Neural progenitor cell (in vitro differentiated cells): ENCODE measurements around the gene KCTD3. TPM values are rescaled to one million over a fixed set of nuclear protein-coding genes. Genes with fewer than 3 reads are reported as not detected.

Experiments
- DNase-seq: peaks from one replicate; pipeline ENCODE4 v3.0.0-alpha.2; 2016; ENCODE audit warnings: low spot score
- H2AFZ ChIP-seq: fragments of 200-600 bp; sonication (generic); replicated peaks from 2 replicates; pipeline ENCODE4 v1.6.1; 2016; ENCODE audit warnings: antibody characterized with exemption
- H3F3A ChIP-seq: fragments of 200-600 bp; sonication (generic); 2 replicates; pipeline ENCODE4 v1.6.1; 2016; ENCODE audit warnings: antibody characterized with exemption, low read depth
- H3K27ac ChIP-seq: fragments of 200-600 bp; sonication (generic); 2 replicates; pipeline ENCODE4 v1.5.1; 2016; ENCODE audit warnings: mild to moderate bottlenecking
- H3K27me3 ChIP-seq: fragments of 200-600 bp; sonication (generic); 2 replicates; pipeline ENCODE4 v1.6.1; 2016; ENCODE audit warnings: mild to moderate bottlenecking, moderate library complexity
- H3K36me3 ChIP-seq: fragments of 200-600 bp; sonication (generic); 2 replicates; pipeline ENCODE4 v1.5.1; 2016
- H3K4me1 ChIP-seq: fragments of 200-600 bp; sonication (generic); 2 replicates; pipeline ENCODE4 v1.6.1; 2016; ENCODE audit warnings: mixed run types
- H3K4me2 ChIP-seq: fragments of 200-600 bp; sonication (generic); 2 replicates; pipeline ENCODE4 v1.6.1; 2016
- H3K4me3 ChIP-seq: fragments of 200-600 bp; sonication (generic); 2 replicates; pipeline ENCODE4 v1.5.1; 2016
- H3K79me2 ChIP-seq: fragments of 200-600 bp; sonication (generic); 2 replicates; pipeline ENCODE4 v1.6.1; 2016; ENCODE audit warnings: low read depth
- H3K9ac ChIP-seq: fragments of 200-600 bp; sonication (generic); 2 replicates; pipeline ENCODE4 v1.6.1; 2016
- H3K9me3 ChIP-seq: fragments of 200-600 bp; sonication (generic); 2 replicates; pipeline ENCODE4 v1.5.1; 2016; ENCODE audit warnings: low read depth
- H4K20me1 ChIP-seq: fragments of 200-600 bp; sonication (generic); 2 replicates; pipeline ENCODE4 v1.6.1; 2016; ENCODE audit warnings: low read depth
- H3K27ac Mint-ChIP-seq: 3 replicates; pipeline ENCODE4 v1.8.0; 2021; ENCODE audit warnings: mixed read lengths
- H3K27me3 Mint-ChIP-seq: 2 replicates; pipeline ENCODE4 v1.8.0; 2022; ENCODE audit warnings: low read depth, mild to moderate bottlenecking, inconsistent platforms, moderate library complexity, mixed read lengths; ENCODE audit not compliant: insufficient read depth
- H3K36me3 Mint-ChIP-seq: 3 replicates; pipeline ENCODE4 v1.8.0; 2021; ENCODE audit warnings: mixed read lengths
- H3K4me1 Mint-ChIP-seq: 3 replicates; pipeline ENCODE4 v1.8.0; 2021; ENCODE audit warnings: mixed read lengths
- H3K4me3 Mint-ChIP-seq: 3 replicates; pipeline ENCODE4 v1.8.0; 2021; ENCODE audit warnings: mild to moderate bottlenecking, moderate library complexity, mixed read lengths
- H3K9me3 Mint-ChIP-seq: 3 replicates; pipeline ENCODE4 v1.8.0; 2020; ENCODE audit warnings: mixed read lengths
- CTCF ChIP-seq: fragments of 200-600 bp; sonication (generic); IDR thresholded peaks from 2 replicates; pipeline ENCODE4 v1.5.1; 2017; ENCODE audit warnings: antibody characterized with exemption, mild to moderate bottlenecking
- EZH2 ChIP-seq: fragments of 200-600 bp; sonication (generic); IDR thresholded peaks from 2 replicates; pipeline ENCODE4 v1.6.1; 2017; ENCODE audit warnings: antibody characterized with exemption, mild to moderate bottlenecking, moderate library complexity
- EZH2phosphoT487 ChIP-seq: fragments of 200-600 bp; sonication (generic); IDR thresholded peaks from 2 replicates; pipeline ENCODE4 v1.6.1; 2017; ENCODE audit warnings: antibody characterized with exemption
- total RNA-seq: library from RNA; depleted of rRNA; stranded (reverse); fragments of >200 nt; gene quantifications from 2 replicates; pipeline ENCODE4 v1.2.3, GENCODE V29; 2015; ENCODE audit warnings: low replicate concordance

KCTD3 gene
- total RNA-seq, 1 donor from 2014 or later: 70.1 TPM

- no peaks in the 10 kb centered on the region for H3K79me2 ChIP-seq
Measured at GRCh38 chr1:215623162-215623561, 56.1 kb downstream of the KCTD3 start.

GRCh38 chr1:215625949-215626348, 58.8 kb downstream of the KCTD3 start:
- Mint-ChIP-seq H3K27ac (no peak overlapping the region), H3K4me1 (no peaks in the 10 kb centered on the region), H3K27me3 (no peaks in the 10 kb centered on the region), H3K36me3 (no peaks in the 10 kb centered on the region), H3K9me3 (no peaks in the 10 kb centered on the region), H3K4me3 (no peak overlapping the region)
- no peak overlapping the region for H3K27ac ChIP-seq
- H3F3A ChIP-seq: no peaks in the 10 kb centered on the region
- no peak overlapping the region for H2AFZ ChIP-seq
- H4K20me1 ChIP-seq: no peaks in the 10 kb centered on the region
- H3K4me3 ChIP-seq: no peak overlapping the region
- H3K36me3 ChIP-seq: no peaks in the 10 kb centered on the region
- H3K4me1 ChIP-seq: no peaks in the 10 kb centered on the region
- no peak overlapping the region for H3K4me2 ChIP-seq
- no peaks in the 10 kb centered on the region for H3K27me3 ChIP-seq
- no peak overlapping the region for H3K9ac ChIP-seq
- no peaks in the 10 kb centered on the region for H3K79me2 ChIP-seq
- no peak for DNase-seq
- no peaks in the 10 kb centered on the region for H3K9me3 ChIP-seq
- no peak for TF ChIP-seq EZH2
- no peak for TF ChIP-seq CTCF
- TF ChIP-seq EZH2phosphoT487: no peak

More at GRCh38 chr1:215623162-215623561, 56.1 kb downstream of the KCTD3 start:
- no peak overlapping the region for H2AFZ ChIP-seq
- no peaks in the 10 kb centered on the region for H3K27me3 ChIP-seq
- H3K36me3 Mint-ChIP-seq: peaks cover 13% of the 10 kb centered on the region
- H3F3A ChIP-seq: no peaks in the 10 kb centered on the region
- no peak overlapping the region for H3K27ac Mint-ChIP-seq
- no peak overlapping the region for H3K9ac ChIP-seq
- no peak for DNase-seq
- no peaks in the 10 kb centered on the region for H3K27me3 Mint-ChIP-seq
- no peaks in the 10 kb centered on the region for H3K9me3 ChIP-seq
- H3K4me1 ChIP-seq: no peaks in the 10 kb centered on the region
- no peak overlapping the region for H3K4me3 Mint-ChIP-seq
- no peak overlapping the region for H3K27ac ChIP-seq
- TF ChIP-seq EZH2phosphoT487 (no peak), EZH2 (no peak), CTCF (no peak)
- H3K4me1 Mint-ChIP-seq: no peaks in the 10 kb centered on the region
- no peaks in the 10 kb centered on the region for H3K9me3 Mint-ChIP-seq
- peaks cover 8% of the 10 kb centered on the region for H3K36me3 ChIP-seq
- H3K4me2 ChIP-seq: no peak overlapping the region
- no peaks in the 10 kb centered on the region for H4K20me1 ChIP-seq
- H3K4me3 ChIP-seq: no peak overlapping the region

GRCh38 chr1:215631040-215631439, 63.9 kb downstream of the KCTD3 start:
- no peaks in the 10 kb centered on the region for H3K36me3 Mint-ChIP-seq
- no peak for DNase-seq
- no peak for TF ChIP-seq EZH2
- TF ChIP-seq CTCF: no peak
- TF ChIP-seq EZH2phosphoT487: no peak
- H4K20me1 ChIP-seq: no peaks in the 10 kb centered on the region
- no peak overlapping the region for H3K4me2 ChIP-seq
- H3K27me3 ChIP-seq: no peaks in the 10 kb centered on the region
- H3K9me3 ChIP-seq: no peaks in the 10 kb centered on the region
- no peaks in the 10 kb centered on the region for H3K9me3 Mint-ChIP-seq
- no peaks in the 10 kb centered on the region for H3K27me3 Mint-ChIP-seq
- H2AFZ ChIP-seq: no peak overlapping the region
- H3F3A ChIP-seq: no peaks in the 10 kb centered on the region
- no peaks in the 10 kb centered on the region for H3K36me3 ChIP-seq
- H3K4me3 Mint-ChIP-seq: no peak overlapping the region
- no peaks in the 10 kb centered on the region for H3K79me2 ChIP-seq
- no peak overlapping the region for H3K9ac ChIP-seq
- no peak overlapping the region for H3K27ac Mint-ChIP-seq
- no peak overlapping the region for H3K4me3 ChIP-seq
- no peak overlapping the region for H3K27ac ChIP-seq
- peaks cover 2% of the 10 kb centered on the region for H3K4me1 Mint-ChIP-seq
- peaks cover 7% of the 10 kb centered on the region for H3K4me1 ChIP-seq

- DNase-seq: peak; percentile 12
- Histone ChIP-seq H3K79me2 (no peaks in the 10 kb centered on the region), H3K9ac (no peak overlapping the region), H3K27me3 (no peaks in the 10 kb centered on the region), H2AFZ (no peak overlapping the region), H3K36me3 (no peaks in the 10 kb centered on the region), H4K20me1 (no peaks in the 10 kb centered on the region), H3K27ac (no peak overlapping the region), H3K4me2 (no peak overlapping the region), H3K9me3 (no peaks in the 10 kb centered on the region), H3K4me3 (no peak overlapping the region), H3F3A (no peaks in the 10 kb centered on the region), H3K4me1 (peaks cover 9% of the 10 kb centered on the region)
- H3K4me1 Mint-ChIP-seq: peaks cover 2% of the 10 kb centered on the region
- TF ChIP-seq EZH2phosphoT487 (no peak), EZH2 (no peak), CTCF (no peak)
- no peak overlapping the region for H3K27ac Mint-ChIP-seq
- H3K4me3 Mint-ChIP-seq: no peak overlapping the region
- H3K27me3 Mint-ChIP-seq: no peaks in the 10 kb centered on the region
- no peaks in the 10 kb centered on the region for H3K9me3 Mint-ChIP-seq
- no peaks in the 10 kb centered on the region for H3K36me3 Mint-ChIP-seq
Measured at GRCh38 chr1:215631489-215631888, 64.4 kb downstream of the KCTD3 start.
